GM18951 (cell line): ENCODE measurements around the gene CCDC9B.

Source experiments
- POLR2A ChIP-seq: IDR thresholded peaks from 4 replicates; pipeline ENCODE4 v1.6.1; 2011; ENCODE audit warnings: mild to moderate bottlenecking; ENCODE audit not compliant: insufficient read length, insufficient read depth; ENCODE audit errors: extremely low read depth
- in situ Hi-C: fragments of 300-500 bp; cut with MboI; formaldehyde crosslinking; loops from one replicate; pipeline ENCODE4 v1.12.0; 2022; ENCODE audit warnings: low sequenced_read_pairs, mixed read lengths, inconsistent platforms; ENCODE audit not compliant: unreplicated experiment

Gene CCDC9B

GRCh38 chr15:40358471-40359353 lies 18.0 kb upstream of the CCDC9B start:
- no peak for TF ChIP-seq POLR2A
- in situ Hi-C loops = no loop called here

GRCh38 chr15:40357723-40358470 lies 17.2 kb upstream of the CCDC9B start, which contains the start of gene DISP2:
DISP2 (plus strand) TSS chr15:40358219; CDS start chr15:40358322, 103 bp downstream.
- TF ChIP-seq POLR2A = no peak
- in situ Hi-C loops = no loop called here

GRCh38 chr15:40357246-40357645 lies 16.5 kb upstream of the CCDC9B start:
- in situ Hi-C loops = no loop called here
- TF ChIP-seq POLR2A = no peak

- TF ChIP-seq POLR2A = no peak
- in situ Hi-C loops = no loop called here
These were observed 15.3 kb upstream of the CCDC9B start for GRCh38 chr15:40355976-40356585.

GRCh38 chr15:40354408-40355171 lies 13.9 kb upstream of the CCDC9B start:
- TF ChIP-seq POLR2A = no peak
- in situ Hi-C loops = no loop called here

- in situ Hi-C loops = no loop called here
These were observed 13.0 kb upstream of the CCDC9B start for GRCh38 chr15:40353697-40354096.

GRCh38 chr15:40352281-40352901 lies 11.7 kb upstream of the CCDC9B start:
- TF ChIP-seq POLR2A = no peak
- in situ Hi-C loops = no loop called here

More at GRCh38 chr15:40353697-40354096, 13.0 kb upstream of the CCDC9B start:
- no peak for TF ChIP-seq POLR2A

- no peak for TF ChIP-seq POLR2A
- in situ Hi-C loops = loop anchor here (10.0 kb wide), 1 partner anchor 76 kb away; no protein-coding TSS in a partner anchor
These were observed 8.4 kb upstream of the CCDC9B start for GRCh38 chr15:40349163-40349562.

GRCh38 chr15:40348474-40348870 lies 7.7 kb upstream of the CCDC9B start:
- TF ChIP-seq POLR2A = no peak

GRCh38 chr15:40347559-40348473 lies 7.1 kb upstream of the CCDC9B start:
- TF ChIP-seq POLR2A = no peak
- in situ Hi-C loops = loop anchor here (10.0 kb wide), 1 partner anchor 77 kb away; no protein-coding TSS in a partner anchor

More at GRCh38 chr15:40348474-40348870, 7.7 kb upstream of the CCDC9B start:
- in situ Hi-C loops = loop anchor here (10.0 kb wide), 1 partner anchor 76 kb away; no protein-coding TSS in a partner anchor
